Astrocyte (in vitro differentiated cells and primary cell): ENCODE measurements around the gene C1D. TPM values are rescaled to one million over a fixed set of nuclear protein-coding genes. Genes with fewer than 3 reads are reported as not detected.
A peak's percentile ranks its signal among the peaks of the same experiment; 100 is the strongest.

ENCODE experiments used
- DNase-seq: peaks from one replicate; pipeline ENCODE4 v3.0.0-alpha.2; 2010; ENCODE audit warnings: low read depth
- FAIRE-seq: peaks from 2 replicates; lab custom pipeline; 2011; peaks lifted over from hg19 to GRCh38; lab: Jason Lieb, UNC
- H2AFZ ChIP-seq: 2 replicates; pipeline ENCODE4 v1.6.0; 2012; ENCODE audit warnings: low read depth, low read length, inconsistent platforms
- H3K27ac ChIP-seq: 2 replicates; pipeline ENCODE4 v1.5.1; 2011; ENCODE audit warnings: low read depth, low read length, inconsistent platforms
- H3K27me3 ChIP-seq: 2 replicates; pipeline ENCODE4 v1.6.0; 2011; ENCODE audit warnings: low read length, inconsistent platforms; ENCODE audit not compliant: insufficient read depth
- H3K36me3 ChIP-seq: 2 replicates; pipeline ENCODE4 v1.5.1; 2011; ENCODE audit warnings: low read length, inconsistent platforms; ENCODE audit not compliant: insufficient read depth
- H3K4me1 ChIP-seq: 2 replicates; pipeline ENCODE4 v1.5.1; 2011; ENCODE audit warnings: low read length, inconsistent platforms; ENCODE audit not compliant: insufficient read depth
- H3K4me2 ChIP-seq: 2 replicates; pipeline ENCODE4 v1.6.0; 2012; ENCODE audit warnings: low read length, inconsistent platforms
- H3K4me3 ChIP-seq: 2 replicates; pipeline ENCODE4 v1.5.1; 2011; ENCODE audit warnings: low read depth, mild to moderate bottlenecking, low read length, inconsistent platforms; ENCODE audit not compliant: insufficient read depth
- H3K79me2 ChIP-seq: 2 replicates; pipeline ENCODE4 v1.6.0; 2012; ENCODE audit warnings: mild to moderate bottlenecking, low read length, inconsistent platforms; ENCODE audit not compliant: insufficient read depth
- H3K9ac ChIP-seq: 2 replicates; pipeline ENCODE4 v1.6.0; 2012; ENCODE audit warnings: mild to moderate bottlenecking, low read length, inconsistent platforms
- H3K9me3 ChIP-seq: 2 replicates; pipeline ENCODE4 v1.5.1; 2012; ENCODE audit warnings: low read depth, mild to moderate bottlenecking, low read length, inconsistent platforms; ENCODE audit not compliant: insufficient read depth
- H4K20me1 ChIP-seq: 2 replicates; pipeline ENCODE4 v1.6.0; 2012; ENCODE audit warnings: low read length, inconsistent platforms; ENCODE audit not compliant: insufficient read depth
- H3K27ac Mint-ChIP-seq: one replicate; pipeline ENCODE4 v1.8.0; 2021; ENCODE audit warnings: mild to moderate bottlenecking, mixed read lengths; ENCODE audit not compliant: unreplicated experiment
- H3K27me3 Mint-ChIP-seq: one replicate; pipeline ENCODE4 v1.8.0; 2021; ENCODE audit warnings: low read depth, mixed read lengths; ENCODE audit not compliant: unreplicated experiment
- H3K36me3 Mint-ChIP-seq: one replicate; pipeline ENCODE4 v1.8.0; 2021; ENCODE audit warnings: low read depth, mixed read lengths; ENCODE audit not compliant: unreplicated experiment
- H3K4me1 Mint-ChIP-seq: one replicate; pipeline ENCODE4 v1.8.0; 2021; ENCODE audit warnings: low read depth, mixed read lengths; ENCODE audit not compliant: unreplicated experiment
- H3K4me3 Mint-ChIP-seq: one replicate; pipeline ENCODE4 v1.8.0; 2021; ENCODE audit warnings: mild to moderate bottlenecking, moderate library complexity, mixed read lengths; ENCODE audit not compliant: unreplicated experiment
- H3K9me3 Mint-ChIP-seq: one replicate; pipeline ENCODE4 v1.8.0; 2021; ENCODE audit warnings: mild to moderate bottlenecking, mixed read lengths; ENCODE audit not compliant: unreplicated experiment
- EZH2 ChIP-seq: IDR thresholded peaks from 2 replicates; pipeline ENCODE4 v1.6.1; 2012; ENCODE audit warnings: mild to moderate bottlenecking, low read length, inconsistent platforms; ENCODE audit not compliant: insufficient read depth
- total RNA-seq: library from RNA; stranded (reverse); gene quantifications from 2 replicates; pipeline ENCODE4 v1.2.1, GENCODE V29; 2021
- TF ChIP-seq, protein P1 (sequence below): IDR thresholded peaks from 2 replicates; pipeline ENCODE4 v1.5.1; 2011; ENCODE audit warnings: low read depth, mild to moderate bottlenecking, inconsistent platforms, low read length, moderate library complexity; ENCODE audit not compliant: insufficient read depth

The C1D gene
- total RNA-seq, 1 donor from 2014 or later = 21.8 TPM

DNA sequence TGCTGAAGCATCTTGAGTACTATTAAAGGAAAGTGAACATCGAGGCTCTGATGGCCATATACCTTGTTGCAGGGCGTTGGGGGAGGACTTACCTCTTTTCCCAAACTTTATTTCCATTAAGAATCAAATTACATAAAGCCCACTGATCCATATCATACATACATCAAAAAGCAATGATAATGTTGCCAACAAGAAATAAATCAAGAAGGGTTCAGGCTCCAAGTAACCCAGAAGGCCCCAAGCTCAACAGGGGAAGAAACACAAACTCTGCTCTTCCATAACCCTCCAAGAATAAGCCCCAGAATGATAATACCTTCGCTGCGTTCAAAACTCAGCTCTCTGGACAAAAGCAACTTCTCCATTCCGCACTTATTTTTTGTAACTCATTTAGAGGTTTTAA lies 32.3 kb downstream of the C1D start:
- Histone ChIP-seq H3K4me1 (no peaks in the 10 kb centered on the region), H2AFZ (no peak overlapping the region), H3K27me3 (no peaks in the 10 kb centered on the region), H3K36me3 (no peaks in the 10 kb centered on the region), H3K4me2 (no peak overlapping the region), H4K20me1 (no peaks in the 10 kb centered on the region), H3K9me3 (no peaks in the 10 kb centered on the region), H3K4me3 (no peak overlapping the region), H3K9ac (no peak overlapping the region), H3K79me2 (no peaks in the 10 kb centered on the region), H3K27ac (no peak overlapping the region)
- Mint-ChIP-seq H3K27ac (no peak overlapping the region), H3K4me3 (no peak overlapping the region), H3K36me3 (no peaks in the 10 kb centered on the region), H3K9me3 (no peaks in the 10 kb centered on the region), H3K27me3 (no peaks in the 10 kb centered on the region), H3K4me1 (no peaks in the 10 kb centered on the region)
- no peak for TF ChIP-seq EZH2
- TF ChIP-seq, protein P1, sequence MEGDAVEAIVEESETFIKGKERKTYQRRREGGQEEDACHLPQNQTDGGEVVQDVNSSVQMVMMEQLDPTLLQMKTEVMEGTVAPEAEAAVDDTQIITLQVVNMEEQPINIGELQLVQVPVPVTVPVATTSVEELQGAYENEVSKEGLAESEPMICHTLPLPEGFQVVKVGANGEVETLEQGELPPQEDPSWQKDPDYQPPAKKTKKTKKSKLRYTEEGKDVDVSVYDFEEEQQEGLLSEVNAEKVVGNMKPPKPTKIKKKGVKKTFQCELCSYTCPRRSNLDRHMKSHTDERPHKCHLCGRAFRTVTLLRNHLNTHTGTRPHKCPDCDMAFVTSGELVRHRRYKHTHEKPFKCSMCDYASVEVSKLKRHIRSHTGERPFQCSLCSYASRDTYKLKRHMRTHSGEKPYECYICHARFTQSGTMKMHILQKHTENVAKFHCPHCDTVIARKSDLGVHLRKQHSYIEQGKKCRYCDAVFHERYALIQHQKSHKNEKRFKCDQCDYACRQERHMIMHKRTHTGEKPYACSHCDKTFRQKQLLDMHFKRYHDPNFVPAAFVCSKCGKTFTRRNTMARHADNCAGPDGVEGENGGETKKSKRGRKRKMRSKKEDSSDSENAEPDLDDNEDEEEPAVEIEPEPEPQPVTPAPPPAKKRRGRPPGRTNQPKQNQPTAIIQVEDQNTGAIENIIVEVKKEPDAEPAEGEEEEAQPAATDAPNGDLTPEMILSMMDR = no peak
- DNase-seq (no peak), FAIRE-seq (no peak)

DNA sequence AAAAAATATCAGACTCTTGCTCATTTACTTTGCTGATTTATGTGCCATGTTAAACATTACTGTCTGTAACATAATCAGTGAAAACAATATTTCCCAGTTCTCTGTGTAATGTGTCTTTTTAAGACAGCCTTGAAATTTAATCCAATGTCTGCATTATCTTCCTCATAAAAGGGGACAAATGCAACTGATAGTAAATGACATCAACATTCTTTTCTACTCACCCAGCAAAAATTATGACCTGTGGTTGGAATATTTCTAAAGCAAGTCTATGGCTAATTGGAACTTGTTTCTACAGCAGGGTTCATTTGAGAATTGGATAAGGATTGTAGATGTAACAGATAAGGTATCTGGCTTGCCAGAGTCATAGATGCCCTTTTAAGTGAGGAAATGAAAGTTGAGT lies 34.8 kb downstream of the C1D start:
- Mint-ChIP-seq H3K4me3 (no peak overlapping the region), H3K27ac (no peak overlapping the region), H3K36me3 (no peaks in the 10 kb centered on the region), H3K4me1 (no peaks in the 10 kb centered on the region), H3K9me3 (no peaks in the 10 kb centered on the region), H3K27me3 (peaks cover 4% of the 10 kb centered on the region)
- Histone ChIP-seq H3K79me2 (no peaks in the 10 kb centered on the region), H3K4me2 (peak overlapping the region; percentile 17), H3K27ac (no peak overlapping the region), H4K20me1 (no peaks in the 10 kb centered on the region), H3K4me1 (no peaks in the 10 kb centered on the region), H3K9me3 (no peaks in the 10 kb centered on the region), H3K9ac (no peak overlapping the region), H3K27me3 (no peaks in the 10 kb centered on the region), H2AFZ (no peak overlapping the region), H3K4me3 (no peak overlapping the region), H3K36me3 (no peaks in the 10 kb centered on the region)
- peak; percentile 40 for DNase-seq
- TF ChIP-seq, protein P1 = no peak
- no peak for TF ChIP-seq EZH2
- peak; percentile 72 for FAIRE-seq

DNA sequence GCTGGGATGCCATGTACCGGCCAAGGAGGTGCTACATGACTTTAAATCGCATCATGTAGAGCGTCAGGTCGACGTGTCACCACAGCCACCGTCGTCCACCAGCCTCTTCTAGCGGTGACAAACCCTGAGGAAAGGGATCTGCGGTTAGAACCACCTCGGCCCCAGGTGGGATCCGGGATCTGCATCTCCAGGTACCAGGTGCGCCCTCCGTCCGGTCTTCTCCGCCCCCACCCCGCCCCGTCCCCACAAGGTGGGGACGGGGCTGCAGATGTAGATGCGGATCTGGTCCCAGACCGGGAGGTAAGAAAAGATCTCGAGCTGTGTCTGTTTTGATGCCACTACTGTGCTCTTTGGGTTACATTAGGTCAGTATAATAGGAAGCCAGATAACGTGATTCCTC lies 38.4 kb downstream of the C1D start:
- TF ChIP-seq, protein P1 = no peak
- no peak for TF ChIP-seq EZH2
- H3K79me2 ChIP-seq = no peaks in the 10 kb centered on the region
- DNase-seq (no peak), FAIRE-seq (no peak)
- H3K9me3 ChIP-seq = no peaks in the 10 kb centered on the region
- H3K36me3 ChIP-seq = no peaks in the 10 kb centered on the region
- H3K4me1 Mint-ChIP-seq = no peaks in the 10 kb centered on the region
- no peak overlapping the region for H3K9ac ChIP-seq
- H3K4me3 Mint-ChIP-seq = no peak overlapping the region
- no peaks in the 10 kb centered on the region for H3K4me1 ChIP-seq
- no peaks in the 10 kb centered on the region for H3K27me3 ChIP-seq
- no peaks in the 10 kb centered on the region for H3K9me3 Mint-ChIP-seq
- no peak overlapping the region for H3K4me2 ChIP-seq
- H2AFZ ChIP-seq = no peak overlapping the region
- peaks cover 4% of the 10 kb centered on the region for H3K27me3 Mint-ChIP-seq
- H3K4me3 ChIP-seq = no peak overlapping the region
- H3K27ac ChIP-seq = no peak overlapping the region
- H3K36me3 Mint-ChIP-seq = no peaks in the 10 kb centered on the region
- no peak overlapping the region for H3K27ac Mint-ChIP-seq
- no peaks in the 10 kb centered on the region for H4K20me1 ChIP-seq
